ENCODE results near the gene YKT6.

DNA sequence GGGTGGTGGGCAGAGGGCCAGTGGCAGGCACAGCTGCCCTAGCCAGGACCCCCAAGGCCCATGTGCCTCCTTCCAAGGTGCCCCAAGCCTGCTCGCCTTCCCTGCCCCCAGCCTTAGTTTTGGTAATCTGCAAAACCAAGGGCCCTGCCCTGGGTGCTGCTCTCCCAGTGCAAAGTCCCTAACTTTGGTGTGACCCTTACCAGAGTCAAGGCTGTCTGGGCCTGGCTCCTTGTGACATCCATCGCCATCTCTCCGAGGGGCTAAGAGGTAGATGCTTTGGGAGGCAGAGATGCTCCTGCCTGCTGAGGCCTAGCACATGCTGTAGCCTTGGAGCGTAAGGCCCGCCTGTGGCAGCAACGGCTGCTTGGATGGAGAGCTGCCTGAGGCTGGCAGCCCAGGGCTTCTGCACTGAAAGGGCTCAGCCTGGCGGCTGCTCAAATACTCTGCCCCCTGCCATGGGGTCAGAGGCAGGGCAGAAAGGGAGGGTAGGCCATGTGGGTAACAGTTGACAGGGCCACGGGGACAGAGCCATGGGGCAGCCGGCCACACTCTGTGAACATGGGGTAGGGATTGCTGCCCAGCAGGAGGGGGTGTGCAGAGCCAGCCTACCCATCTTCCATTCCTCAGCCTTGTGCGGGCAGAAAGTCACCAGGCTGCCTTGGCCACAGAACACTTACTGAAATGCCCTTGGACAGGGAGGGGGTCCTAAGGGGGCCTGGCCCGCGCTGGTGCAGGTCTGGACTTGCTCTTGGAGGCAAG is 41.7 kb upstream of the YKT6 start:
- TF ChIP-seq CTCF (IDR thresholded peaks at IDR 0.05): no peak
- TF ChIP-seq EP300 (IDR thresholded peaks at IDR 0.05; ENCODE audit: low read depth): no peak

Data from transverse colon (tissue), 3 donors.